GM20431 (cell line): ENCODE measurements around the gene ALLC.

Source experiments
- in situ Hi-C: fragments of 300-500 bp; cut with MseI, MboI; formaldehyde crosslinking; loops from one replicate; pipeline ENCODE4 v1.15.0; 2020; ENCODE audit warnings: low sequenced_read_pairs; ENCODE audit not compliant: unreplicated experiment

Gene ALLC

DNA sequence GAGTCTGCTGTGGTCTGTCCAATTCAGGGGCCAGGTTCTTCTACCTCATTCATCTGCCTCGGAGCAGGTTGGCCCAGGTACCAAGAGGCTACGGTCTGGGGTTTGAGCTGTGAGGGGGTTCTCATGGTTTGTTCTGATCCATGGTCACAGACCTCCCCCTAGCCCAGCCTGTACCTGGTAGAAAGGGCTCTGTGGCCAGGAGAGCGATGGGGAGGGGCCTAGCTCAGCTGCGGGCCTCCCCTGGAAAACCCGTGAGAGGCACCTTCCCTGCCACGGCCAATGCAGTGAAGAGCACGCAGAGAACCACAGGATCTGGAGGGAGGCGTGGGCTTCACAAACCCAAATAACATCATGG, 19.6 kb upstream of the ALLC start:
- in situ Hi-C loops, result no loop called here

DNA sequence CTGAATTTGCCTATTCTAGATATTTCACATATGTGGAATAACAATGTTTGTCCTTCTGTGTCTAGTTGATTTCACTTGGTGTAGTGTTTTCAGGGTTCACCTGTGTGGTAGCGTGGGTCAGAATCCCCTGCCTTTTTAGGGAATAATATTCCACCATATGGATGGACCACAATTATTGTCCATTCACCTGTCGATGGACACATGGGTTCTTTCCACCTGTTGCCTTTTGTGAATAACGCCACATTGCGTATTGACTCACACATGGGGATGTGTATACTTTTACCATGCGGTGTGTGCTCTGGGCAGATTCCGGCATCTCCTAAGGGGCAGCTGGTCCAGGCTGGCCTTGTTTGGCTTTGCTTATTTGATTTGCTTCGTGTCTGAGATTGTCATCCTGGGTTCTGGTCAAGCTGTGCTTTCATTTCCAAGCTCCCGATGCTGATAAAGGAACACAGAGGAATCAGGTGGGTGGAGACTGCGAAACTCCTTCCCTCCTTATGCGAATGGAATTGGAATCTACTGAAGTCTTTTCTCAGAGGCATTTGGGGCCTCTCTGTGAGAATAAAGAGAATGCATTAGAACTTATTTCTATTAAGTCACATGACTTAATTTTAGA, 18.9 kb upstream of the ALLC start:
- in situ Hi-C loops, result no loop called here

DNA sequence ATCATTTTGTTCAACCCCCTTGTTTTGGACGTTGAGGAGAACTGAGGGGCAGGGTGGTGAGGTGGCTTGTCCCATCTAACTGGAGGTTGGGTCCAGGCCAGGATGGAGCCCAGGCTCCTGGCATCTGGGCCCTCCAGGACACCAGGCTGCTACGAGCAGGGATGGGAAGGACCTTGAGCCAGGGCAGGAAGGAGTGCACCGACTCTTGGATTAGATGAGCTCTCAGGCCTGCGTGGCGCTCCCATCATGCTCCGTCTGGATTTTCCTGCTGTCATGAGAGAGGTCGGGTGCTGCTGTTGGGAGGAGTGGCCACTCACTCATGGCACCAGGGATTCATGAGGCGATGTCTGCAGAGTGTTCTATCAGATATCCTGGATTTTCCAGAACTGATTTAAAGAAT, 18.3 kb upstream of the ALLC start:
- in situ Hi-C loops, result no loop called here

DNA sequence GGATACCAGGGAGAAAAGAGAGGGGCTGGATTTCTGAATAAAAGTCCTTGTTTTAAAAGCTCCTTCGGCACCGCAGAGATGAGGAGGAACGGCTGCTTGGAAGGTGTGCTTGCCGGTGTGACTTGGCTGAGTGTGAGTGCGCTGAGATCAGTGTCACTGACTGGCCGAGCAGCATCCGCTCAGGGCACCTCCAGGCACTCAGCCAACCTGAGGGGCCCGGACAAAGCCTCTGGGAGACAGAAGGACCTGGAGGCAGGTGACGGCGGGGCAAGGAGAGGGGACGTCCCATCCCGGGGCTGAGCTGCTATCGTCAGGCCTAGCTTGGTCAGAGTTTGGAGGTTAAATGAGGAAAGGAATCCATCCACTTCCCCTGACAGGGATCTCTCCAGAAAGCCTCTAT, 16.8 kb upstream of the ALLC start:
- in situ Hi-C loops, result no loop called here

DNA sequence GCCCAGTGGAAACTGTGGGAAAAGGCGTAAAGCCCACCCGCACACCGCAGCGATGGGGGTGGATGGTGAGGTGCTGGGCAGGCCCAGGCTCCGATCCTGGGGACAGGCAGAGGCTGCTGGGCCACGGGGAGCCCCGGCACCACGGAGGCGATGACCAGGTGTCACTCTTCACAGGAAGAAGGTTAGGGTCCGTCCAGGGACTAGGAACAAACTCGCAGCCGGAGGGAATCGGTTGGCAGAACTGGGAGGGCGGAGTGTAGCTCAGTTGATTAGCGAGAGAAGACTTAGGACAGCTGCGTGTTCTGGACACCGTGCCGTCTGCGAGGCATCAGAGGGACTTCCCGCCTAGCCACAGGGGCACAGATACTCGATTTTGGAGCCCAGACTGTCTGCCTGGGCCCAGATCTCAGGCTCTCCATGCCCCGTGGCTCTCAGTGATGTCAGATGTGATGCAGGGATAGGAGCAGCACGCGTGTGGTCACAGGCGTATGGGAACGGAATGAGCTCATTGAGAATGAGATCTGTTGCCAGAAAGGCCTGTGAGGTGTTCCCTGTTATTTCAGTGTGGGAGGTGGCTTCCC, 16.1 kb upstream of the ALLC start:
- in situ Hi-C loops, result no loop called here

DNA sequence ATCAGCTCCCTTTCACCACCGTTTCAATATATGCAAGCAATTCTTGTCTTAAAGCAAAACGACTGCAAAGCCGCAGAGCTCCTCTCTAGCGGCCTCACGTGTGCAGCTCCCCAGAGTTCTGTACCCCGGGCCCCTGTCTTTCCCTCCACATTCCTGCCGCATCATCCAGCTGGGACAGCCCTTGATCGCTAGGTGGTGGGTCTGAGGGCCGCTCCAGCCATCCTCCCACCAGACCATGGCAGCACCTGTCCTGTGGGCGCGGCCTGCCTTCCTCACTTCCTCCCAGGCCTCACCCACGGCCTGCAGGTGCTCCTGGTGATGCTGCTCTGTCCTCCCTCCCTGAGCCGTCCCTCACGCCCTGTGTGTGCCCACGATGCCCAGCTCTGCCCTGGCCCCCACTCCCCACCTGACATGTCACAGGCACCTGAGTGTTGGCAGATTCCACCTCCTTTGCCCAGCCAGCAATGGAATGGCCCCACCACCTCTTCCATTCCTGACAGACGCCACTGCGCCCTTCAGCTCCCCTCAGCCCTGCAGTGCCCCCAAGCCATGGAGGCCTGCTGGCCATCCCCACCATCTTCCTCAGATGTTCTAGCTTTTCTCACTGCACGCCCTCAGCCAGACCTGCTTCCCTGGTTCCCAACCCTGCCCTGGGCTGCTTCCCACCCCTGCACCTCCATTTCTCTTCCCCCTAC, 15.3 kb upstream of the ALLC start:
- in situ Hi-C loops, result no loop called here

DNA sequence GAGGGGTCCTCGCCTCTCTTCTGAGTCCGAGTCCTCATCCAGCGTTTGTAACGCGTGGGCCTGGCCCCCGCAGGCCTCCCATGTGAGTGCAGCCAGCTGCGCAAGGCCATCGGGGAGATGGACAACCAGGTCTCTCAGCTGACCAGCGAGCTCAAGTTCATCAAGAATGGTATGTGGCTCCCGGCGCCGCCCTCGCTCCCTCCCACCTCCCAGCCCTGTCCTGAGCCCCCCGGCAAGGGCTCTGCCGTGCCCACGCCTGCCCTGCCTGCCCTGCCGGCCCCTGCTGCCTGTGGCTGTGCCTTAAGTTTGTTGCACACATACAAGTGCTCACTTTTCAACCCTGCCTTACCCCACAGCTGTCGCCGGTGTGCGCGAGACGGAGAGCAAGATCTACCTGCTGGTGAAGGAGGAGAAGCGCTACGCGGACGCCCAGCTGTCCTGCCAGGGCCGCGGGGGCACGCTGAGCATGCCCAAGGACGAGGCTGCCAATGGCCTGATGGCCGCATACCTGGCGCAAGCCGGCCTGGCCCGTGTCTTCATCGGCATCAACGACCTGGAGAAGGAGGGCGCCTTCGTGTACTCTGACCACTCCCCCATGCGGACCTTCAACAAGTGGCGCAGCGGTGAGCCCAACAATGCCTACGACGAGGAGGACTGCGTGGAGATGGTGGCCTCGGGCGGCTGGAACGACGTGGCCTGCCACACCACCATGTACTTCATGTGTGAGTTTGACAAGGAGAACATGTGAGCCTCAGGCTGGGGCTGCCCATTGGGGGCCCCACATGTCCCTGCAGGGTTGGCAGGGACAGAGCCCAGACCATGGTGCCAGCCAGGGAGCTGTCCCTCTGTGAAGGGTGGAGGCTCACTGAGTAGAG, 14.4 kb upstream of the ALLC start:
- in situ Hi-C loops, result no loop called here

DNA sequence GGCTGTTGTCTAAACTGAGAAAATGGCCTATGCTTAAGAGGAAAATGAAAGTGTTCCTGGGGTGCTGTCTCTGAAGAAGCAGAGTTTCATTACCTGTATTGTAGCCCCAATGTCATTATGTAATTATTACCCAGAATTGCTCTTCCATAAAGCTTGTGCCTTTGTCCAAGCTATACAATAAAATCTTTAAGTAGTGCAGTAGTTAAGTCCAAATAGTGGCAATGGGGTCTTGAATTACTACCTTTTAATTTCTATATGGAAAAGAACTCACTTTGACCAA, 13.8 kb upstream of the ALLC start:
- in situ Hi-C loops, result no loop called here

DNA sequence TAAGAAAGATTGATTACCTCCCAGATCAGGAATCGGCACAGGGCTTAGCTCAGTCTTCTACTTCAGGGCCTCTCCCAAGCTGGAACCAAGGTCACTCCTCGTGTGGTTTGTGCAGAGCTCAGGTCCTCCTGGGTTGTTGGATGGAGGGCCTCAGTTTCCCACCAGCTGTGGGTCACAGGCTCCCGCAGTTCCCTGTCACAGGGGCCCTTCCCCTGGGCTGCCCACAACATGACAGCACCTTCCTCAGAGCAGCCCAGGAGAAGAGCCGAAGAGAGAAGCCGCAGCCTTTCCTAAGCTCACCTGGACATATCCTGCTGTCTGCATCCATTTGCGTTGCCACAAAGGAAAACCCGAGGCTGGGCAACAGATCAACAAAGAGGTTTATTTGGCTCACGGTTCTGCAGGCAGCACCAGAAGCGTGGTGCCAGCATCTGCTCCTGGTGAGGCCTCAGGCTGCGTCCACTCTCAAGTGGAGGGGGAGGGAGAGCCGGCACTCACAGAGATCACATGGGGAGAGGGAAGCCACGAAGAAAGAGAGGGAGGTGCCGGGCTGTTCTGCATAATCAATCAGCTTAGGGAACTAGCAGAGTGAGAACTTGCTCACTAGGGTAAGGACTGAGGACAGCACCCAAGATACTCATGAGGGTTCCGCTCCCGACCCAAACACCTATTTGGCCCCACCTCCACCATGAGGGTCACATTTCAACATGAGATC, 13.0 kb upstream of the ALLC start:
- in situ Hi-C loops, result no loop called here

DNA sequence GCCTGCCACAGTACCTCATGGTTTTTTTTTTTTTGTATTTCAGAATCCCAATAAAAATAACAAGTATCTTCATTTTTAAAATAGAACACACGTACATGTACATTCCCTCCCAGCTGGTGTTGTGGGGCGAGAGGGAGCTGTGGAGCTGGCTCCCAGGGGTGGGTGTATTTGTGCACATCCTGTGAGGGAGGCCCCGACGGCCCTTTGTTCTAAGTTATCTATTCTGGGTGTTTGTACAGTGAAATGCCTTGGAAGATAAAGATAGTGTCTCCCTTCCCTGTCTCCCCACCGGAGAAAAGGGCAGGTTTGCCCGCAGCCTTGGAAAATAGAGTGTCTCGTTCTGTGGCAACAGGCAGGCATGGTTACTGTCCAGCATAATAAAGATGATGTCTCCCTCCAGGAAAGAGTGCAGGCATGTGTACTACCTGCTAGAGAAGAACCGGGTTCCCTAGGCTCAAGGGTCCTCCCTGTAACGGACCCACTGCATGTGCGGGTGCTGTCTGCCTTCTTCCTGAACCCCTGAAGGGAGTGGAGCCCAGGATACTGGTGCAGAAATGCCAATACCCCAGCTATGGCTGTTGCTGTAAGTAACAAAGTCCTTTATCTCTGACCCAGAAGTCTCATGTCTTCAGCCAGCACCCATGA, 12.1 kb upstream of the ALLC start:
- in situ Hi-C loops, result no loop called here

DNA sequence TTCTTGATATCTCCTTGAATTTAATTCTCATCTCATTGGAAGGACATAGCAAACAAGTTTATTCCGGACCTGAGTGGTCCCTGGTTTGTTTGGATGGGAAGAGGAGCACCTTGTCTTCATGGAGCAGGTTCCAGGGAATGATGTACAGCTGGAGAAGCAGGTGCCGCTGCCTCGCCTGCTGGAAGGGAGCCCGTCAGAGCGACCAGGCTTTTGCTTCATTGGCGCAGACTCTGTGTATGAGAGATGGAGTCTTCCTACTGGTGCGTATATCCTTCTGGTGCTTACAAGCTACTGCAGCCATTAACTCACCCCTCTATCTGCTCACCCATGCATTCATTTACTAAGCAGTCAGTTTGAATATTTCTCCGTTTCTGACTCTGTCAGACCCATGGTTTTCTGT, 11.6 kb upstream of the ALLC start:
- in situ Hi-C loops, result no loop called here

DNA sequence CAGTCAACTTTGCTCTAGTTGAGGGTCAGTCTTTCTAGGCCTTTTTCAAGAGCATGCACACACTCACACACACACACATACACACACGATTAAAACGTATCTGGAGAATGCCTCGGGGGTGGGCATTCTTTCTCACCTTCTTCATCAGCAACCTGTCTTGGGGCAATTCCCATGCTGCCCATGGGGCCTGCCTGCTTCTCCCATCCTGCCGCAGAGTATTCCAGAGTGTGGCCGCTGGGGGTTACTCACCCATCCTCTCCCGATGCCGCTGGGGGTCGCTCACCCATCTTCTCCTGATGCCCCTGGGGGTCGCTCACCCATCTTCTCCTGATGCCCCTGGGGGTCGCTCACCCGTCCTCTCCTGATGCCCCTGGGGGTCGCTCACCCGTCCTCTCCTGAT, 10.8 kb upstream of the ALLC start:
- in situ Hi-C loops, result no loop called here

DNA sequence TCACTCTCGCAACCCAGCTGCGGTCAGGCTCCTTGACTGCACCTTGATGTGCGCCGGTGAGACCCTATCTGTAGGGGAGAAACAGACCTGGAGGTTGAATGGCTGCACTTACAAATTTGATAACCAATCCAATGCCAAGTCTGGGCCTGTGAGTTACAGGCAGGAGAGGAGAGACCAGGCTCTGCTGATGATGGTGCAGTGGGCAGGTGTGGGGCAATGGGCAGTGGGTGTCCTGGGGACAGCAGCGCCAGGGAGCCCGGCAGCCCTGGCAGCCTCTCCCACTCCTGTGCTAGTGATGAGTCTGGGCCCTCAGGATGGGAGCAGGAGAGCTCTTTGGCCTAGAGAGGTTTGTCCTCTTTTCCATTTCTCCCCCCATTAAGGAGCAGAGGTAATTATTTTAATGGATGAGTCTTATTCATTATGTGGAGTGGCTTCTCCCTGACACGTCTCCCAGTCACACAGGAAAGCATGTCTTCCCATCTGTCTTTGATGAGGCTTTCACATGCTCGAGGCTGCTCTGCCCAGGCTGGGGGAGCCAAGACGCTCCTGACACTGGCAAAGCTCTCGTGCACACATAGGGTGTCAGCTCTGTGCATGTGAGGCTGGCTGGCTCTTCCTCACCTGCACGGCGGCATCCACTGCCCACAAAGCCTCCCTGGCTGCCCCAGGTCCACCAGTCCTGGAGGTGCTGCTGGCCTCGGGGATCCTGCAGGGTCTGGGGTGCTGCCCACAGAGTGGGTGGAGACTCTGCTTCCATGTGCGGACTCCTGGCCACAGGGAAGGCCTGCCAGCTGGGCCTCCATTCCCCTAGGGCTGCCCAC, 10.0 kb upstream of the ALLC start:
- in situ Hi-C loops, result no loop called here

DNA sequence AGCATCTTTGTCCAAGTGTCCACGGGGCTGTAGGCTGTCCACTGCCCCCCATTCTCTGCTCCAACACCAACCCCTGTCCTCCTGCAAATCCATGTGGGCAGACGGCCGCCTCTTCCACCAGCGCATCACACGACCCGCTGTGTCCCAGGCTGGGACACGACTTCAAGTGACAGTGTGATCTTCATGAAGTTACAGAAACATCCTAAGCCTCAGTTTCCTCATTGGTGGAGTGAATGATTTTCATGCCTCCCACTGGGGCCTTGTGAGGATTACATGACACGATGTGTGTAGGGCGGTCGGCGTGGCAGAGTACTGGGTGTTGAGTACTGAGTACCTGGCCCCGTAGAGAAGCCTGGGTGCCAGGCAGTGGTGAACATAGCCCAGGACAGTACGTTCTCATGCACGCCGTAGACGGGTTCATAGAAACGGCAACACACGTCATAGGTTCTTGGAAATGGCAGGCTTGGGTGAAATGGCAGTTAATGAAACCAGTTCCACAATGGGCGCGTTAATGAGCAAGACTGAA, 9.3 kb upstream of the ALLC start:
- in situ Hi-C loops, result no loop called here

DNA sequence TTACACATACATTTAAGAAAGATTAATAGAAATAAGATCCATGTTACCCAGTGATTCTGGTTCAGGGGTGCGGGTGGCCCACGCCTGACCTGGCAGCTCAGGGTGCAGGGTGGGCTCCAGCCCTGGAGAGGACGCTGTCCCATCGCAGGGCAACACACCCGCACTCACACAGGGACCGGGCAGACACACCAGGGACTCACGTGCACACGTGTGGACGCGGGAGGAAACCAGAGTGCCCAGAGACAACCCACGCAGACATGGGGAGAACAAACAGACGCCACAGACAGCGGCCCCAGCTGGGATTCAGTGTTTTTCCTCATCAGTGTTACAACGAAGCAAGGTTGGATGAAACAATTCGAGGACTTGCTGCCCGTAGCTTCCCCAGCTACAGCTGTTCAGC, 8.4 kb upstream of the ALLC start:
- in situ Hi-C loops, result no loop called here

DNA sequence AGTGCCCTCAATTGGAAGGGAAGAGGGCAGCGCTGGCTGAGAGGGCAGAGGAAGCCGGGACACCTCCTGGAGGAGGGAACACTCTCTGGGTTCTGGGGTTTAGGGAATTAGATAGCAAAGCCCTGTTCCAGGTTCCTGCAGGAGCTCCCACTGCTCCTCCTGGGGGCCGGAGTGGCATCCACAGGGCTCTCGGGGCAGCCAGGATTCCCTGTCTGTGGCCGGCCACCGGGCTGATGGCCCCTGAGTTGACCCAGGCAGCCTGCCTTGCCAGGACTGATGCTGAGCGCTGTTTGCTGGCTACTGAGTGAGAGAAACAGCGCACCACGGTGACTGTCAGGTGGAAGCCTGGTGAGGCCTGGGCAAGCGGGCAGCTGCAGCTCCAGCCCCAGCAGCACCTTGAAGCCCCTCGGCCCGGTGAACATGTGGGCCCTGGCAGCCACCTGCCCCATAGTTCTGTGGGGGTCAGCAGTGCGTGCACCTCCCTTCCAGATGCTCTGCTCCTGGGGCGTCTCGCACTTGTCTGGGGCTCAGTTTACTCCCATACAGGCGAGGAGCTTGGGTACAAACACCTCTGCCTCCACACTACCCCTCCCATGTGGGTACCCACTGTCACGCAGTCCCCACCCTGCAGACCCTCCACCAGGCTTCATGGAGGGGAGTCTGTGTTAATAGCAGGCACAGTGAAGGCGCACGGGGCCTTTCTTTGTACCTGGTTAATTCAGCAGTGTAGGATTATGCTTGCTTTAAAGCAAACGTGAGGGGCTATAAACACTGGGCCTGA, 7.7 kb upstream of the ALLC start:
- in situ Hi-C loops, result no loop called here

DNA sequence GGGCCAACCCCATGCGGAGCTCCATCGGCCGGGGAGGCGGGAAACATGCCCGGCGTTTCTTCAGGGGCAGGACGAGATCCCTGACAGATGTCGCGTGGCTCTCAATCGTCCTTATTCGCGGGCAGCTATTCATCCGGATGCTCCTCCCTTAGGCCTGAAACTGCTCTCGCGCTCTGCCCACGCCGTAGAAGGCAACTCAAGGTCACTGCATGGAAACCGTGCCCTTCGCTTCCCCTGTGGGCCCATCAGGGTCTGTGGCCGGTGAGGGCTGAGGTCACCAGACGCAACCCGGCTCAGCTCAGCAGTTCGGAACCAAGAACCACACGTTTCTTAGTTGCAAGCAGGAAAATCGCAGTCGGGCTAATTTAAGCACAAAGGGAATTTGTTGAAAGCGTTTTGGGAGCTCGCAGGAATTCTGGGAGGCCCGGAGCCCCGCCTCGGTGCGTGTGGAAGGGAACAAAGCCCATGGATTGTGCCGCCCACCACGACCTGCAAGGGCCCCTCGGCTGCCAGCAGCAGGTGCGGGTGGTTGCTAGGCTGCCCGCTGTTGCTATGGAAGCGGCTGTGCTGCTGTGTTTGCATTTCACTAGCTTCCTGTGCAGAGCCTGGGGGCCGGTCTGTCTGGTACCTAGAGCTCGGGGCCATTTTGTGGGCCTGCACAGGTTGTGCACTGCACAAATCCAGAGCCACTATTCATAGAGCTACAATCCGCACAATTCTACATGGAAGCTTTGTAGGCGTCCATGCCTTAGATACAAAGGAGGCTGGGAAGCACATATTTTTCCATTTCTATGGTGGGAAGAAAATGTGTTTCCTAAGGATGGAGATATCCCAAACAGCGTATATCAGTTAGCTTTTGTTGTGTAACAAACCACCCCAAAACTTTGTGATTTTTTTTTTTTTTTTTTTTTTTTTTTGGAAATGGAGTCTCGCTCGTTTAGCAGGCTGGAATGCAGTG, 6.0 kb upstream of the ALLC start:
- in situ Hi-C loops, result no loop called here
